Keratinocyte (primary cell): ENCODE measurements around the gene NCOR1.

Source experiments
- EZH2 ChIP-seq: IDR thresholded peaks from one replicate; pipeline ENCODE4 v1.6.1; 2012; ENCODE audit warnings: inconsistent platforms, mild to moderate bottlenecking, low read length, moderate library complexity
- TF ChIP-seq, protein P1 (sequence below), 3 experiments: IDR thresholded peaks in 1 of 3; conservative IDR thresholded peaks in 1 of 3; optimal IDR thresholded peaks in 1 of 3; 2 replicates in 2 of 3; 3 replicates in 1 of 3; pipeline versions ENCODE3 to v1.5.1; 2011; ENCODE audit warnings: low read length in 3 of 3, mild to moderate bottlenecking in 3 of 3, moderate library complexity in 2 of 3, control low read depth in 1 of 3, inconsistent platforms in 1 of 3; ENCODE audit not compliant: insufficient read depth in 2 of 3; ENCODE audit errors: extremely low read depth in 1 of 3

GRCh38 chr17:16140854-16141253 is 74.5 kb downstream of the NCOR1 start:
- TF ChIP-seq, protein P1, sequence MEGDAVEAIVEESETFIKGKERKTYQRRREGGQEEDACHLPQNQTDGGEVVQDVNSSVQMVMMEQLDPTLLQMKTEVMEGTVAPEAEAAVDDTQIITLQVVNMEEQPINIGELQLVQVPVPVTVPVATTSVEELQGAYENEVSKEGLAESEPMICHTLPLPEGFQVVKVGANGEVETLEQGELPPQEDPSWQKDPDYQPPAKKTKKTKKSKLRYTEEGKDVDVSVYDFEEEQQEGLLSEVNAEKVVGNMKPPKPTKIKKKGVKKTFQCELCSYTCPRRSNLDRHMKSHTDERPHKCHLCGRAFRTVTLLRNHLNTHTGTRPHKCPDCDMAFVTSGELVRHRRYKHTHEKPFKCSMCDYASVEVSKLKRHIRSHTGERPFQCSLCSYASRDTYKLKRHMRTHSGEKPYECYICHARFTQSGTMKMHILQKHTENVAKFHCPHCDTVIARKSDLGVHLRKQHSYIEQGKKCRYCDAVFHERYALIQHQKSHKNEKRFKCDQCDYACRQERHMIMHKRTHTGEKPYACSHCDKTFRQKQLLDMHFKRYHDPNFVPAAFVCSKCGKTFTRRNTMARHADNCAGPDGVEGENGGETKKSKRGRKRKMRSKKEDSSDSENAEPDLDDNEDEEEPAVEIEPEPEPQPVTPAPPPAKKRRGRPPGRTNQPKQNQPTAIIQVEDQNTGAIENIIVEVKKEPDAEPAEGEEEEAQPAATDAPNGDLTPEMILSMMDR (optimal IDR thresholded peaks at IDR 0.05 in 1 of 3, IDR thresholded peaks at IDR 0.05 in 1 of 3, conservative IDR thresholded peaks at IDR 0.05 in 1 of 3; ENCODE audit: extremely low read depth in 1 of 3, insufficient read depth in 2 of 3, low read length in 3 of 3) = no peak
- no peak for TF ChIP-seq EZH2
